Sciatic nerve (tissue), 1 donor: Measurements from ENCODE around the gene TMEM60. TPM values are rescaled to one million over a fixed set of nuclear protein-coding genes. Genes with fewer than 3 reads are reported as not detected.

Source experiments
- total RNA-seq: library from RNA; stranded (reverse); fragmentation: NEBNext Ultra II Directional; extraction: Animal tissue kit (Norgen Biotek cat#: 25700); gene quantifications from one replicate; pipeline ENCODE4 v1.2.1, GENCODE V29; 2021
- donor health status: DM: no; HTN: no; CAD: no.

The TMEM60 gene
- total RNA-seq, 1 donor from 2014 or later: 10.1 TPM

Other genes with a start within 250 kb of the TMEM60 start
- 23.7 TPM for gene RSBN1L, start 102.0 kb downstream of the TMEM60 start, total RNA-seq
- gene PHTF2, start 339 bp upstream of the TMEM60 start, total RNA-seq: 17.9 TPM